AG09309 (cell line): ENCODE data around the gene DIPK1C.

Experiments
- DNase-seq: peaks from one replicate; pipeline ENCODE4 v3.0.0-alpha.2; 2010; ENCODE audit warnings: low read depth
- H3K4me3 ChIP-seq: 2 replicates; pipeline ENCODE4 v1.5.1; 2011; ENCODE audit warnings: mild to moderate bottlenecking, low read depth, low read length, moderate library complexity; ENCODE audit not compliant: control insufficient read depth
- CTCF ChIP-seq: IDR thresholded peaks from 2 replicates; pipeline ENCODE4 v1.5.1; 2011; ENCODE audit warnings: mild to moderate bottlenecking, low read depth, low read length, inconsistent platforms; ENCODE audit not compliant: insufficient read depth, control insufficient read depth; ENCODE audit errors: missing control alignments

The DIPK1C gene

DNA sequence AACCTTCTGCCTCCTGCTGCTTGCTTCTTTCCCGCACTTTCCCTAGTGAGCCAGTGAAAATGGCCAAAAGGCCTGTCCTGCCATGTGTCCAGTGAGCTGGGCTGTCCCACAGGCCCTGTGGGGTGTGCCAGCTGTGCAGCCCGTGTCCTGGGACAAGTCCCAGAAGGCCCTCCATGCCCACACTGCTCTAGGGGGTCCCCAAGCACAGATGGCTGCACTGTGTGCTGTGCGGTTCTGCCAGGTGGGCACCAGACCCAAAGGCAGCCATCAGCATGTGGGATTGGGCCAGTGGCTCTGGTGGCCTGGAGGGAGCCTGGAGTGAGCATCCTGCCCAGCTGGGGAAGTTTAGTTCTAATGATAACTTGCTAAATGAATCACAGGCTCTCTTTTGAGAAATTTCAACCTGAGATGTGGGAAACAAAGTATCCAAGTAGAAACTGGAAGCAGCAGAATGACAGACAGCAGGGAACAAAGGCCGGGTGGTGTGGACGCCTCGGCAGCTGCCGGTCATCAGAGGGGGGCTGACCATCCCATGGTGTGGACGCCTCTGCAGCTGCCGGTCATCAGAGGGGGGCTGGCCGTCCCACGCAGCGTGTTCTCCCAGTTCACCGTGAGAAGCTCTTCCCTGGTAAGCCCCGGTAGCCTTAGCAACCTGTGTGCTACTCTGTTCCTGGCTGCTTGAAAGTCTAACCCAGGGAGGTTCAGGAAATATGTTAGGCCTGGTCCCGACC lies 29.2 kb upstream of the DIPK1C start:
- no peak for TF ChIP-seq CTCF

GRCh38 chr18:74482697-74483096 lies 25.6 kb upstream of the DIPK1C start:
- no peak overlapping the region for H3K4me3 ChIP-seq
- no peak for DNase-seq
- no peak for TF ChIP-seq CTCF

More for the DNA sequence above, 29.2 kb upstream of the DIPK1C start:
- no peak overlapping the region for H3K4me3 ChIP-seq
- DNase-seq, result no peak

DNA sequence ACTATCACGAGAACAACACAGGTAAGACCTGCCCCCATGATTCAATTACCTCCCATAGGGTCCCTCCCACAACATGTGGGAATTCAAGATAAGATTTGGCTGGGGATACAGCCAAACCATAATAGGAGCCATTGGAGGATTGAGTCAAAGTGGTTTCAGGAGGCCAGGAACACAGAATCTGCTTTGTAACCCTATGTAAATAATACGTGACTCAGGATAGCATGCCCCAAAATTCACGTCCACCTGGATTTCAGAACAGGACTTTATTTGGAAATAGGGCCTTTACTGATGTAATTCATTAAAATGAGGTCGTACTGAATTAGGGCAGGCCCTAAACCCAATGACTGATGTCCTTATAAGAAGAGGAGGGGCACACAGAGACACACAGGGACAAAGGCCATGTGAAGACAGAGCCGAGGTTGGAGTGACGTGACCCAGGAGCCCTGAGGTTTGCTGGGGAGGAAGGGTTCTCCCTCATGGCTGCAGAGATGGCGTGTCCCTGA lies 23.1 kb upstream of the DIPK1C start:
- H3K4me3 ChIP-seq, result no peak overlapping the region
- no peak for DNase-seq

GRCh38 chr18:74479486-74480148 lies 22.5 kb upstream of the DIPK1C start:
- no peak overlapping the region for H3K4me3 ChIP-seq
- TF ChIP-seq CTCF, result no peak
- no peak for DNase-seq

More for the DNA sequence above, 23.1 kb upstream of the DIPK1C start:
- TF ChIP-seq CTCF, result no peak

GRCh38 chr18:74478880-74479279 lies 21.8 kb upstream of the DIPK1C start:
- no peak for TF ChIP-seq CTCF
- no peak overlapping the region for H3K4me3 ChIP-seq
- DNase-seq, result no peak

GRCh38 chr18:74478316-74478715 lies 21.2 kb upstream of the DIPK1C start:
- no peak for DNase-seq
- H3K4me3 ChIP-seq, result no peak overlapping the region
- no peak for TF ChIP-seq CTCF
